Stomach smooth muscle (tissue), 2 donors: ENCODE results near the gene HDAC11.
A peak's percentile ranks its signal among the peaks of the same experiment; 100 is the strongest.
"Not testable (repeated sequence)": the region's sequence is repeated elsewhere in the genome, so short reads cannot be mapped to it uniquely, and the experiment has no call there.

Experiments
- H3K27ac ChIP-seq: one replicate; pipeline ENCODE4 v1.7.0; 2013; ENCODE audit warnings: mild to moderate bottlenecking, low read length, inconsistent platforms
- H3K27me3 ChIP-seq, 2 donors: one replicate each; pipeline ENCODE4 v1.7.0; 2013; ENCODE audit warnings: low read length in 2 of 2; ENCODE audit not compliant: insufficient read depth in 2 of 2, control insufficient read depth in 1 of 2
- H3K36me3 ChIP-seq, 2 donors: one replicate each; pipeline ENCODE4 v1.7.0; 2013; ENCODE audit warnings: low read length in 2 of 2; ENCODE audit not compliant: control insufficient read depth in 2 of 2, insufficient read depth in 2 of 2
- H3K4me1 ChIP-seq: one replicate; pipeline ENCODE4 v1.7.0; 2013; ENCODE audit warnings: low read length; ENCODE audit not compliant: control insufficient read depth, insufficient read depth
- H3K4me3 ChIP-seq, 2 donors: one replicate each; pipeline ENCODE4 v1.7.0; 2013; ENCODE audit warnings: low read length in 2 of 2
- H3K9ac ChIP-seq, 2 donors: one replicate each; pipeline ENCODE4 v1.7.0; 2013; ENCODE audit warnings: low read length in 2 of 2, mild to moderate bottlenecking in 1 of 2
- H3K9me3 ChIP-seq, 2 donors: one replicate each; pipeline ENCODE4 v1.7.0; 2013; ENCODE audit warnings: low read length in 2 of 2; ENCODE audit not compliant: control insufficient read depth in 2 of 2
- donor health status: healthy.
- donor health status: Pancreatic carcinoma.

Gene HDAC11

GRCh38 chr3:13483286-13483685, 3.2 kb downstream of the HDAC11 start:
- Histone ChIP-seq H3K4me3 (no peak overlapping the region), H3K4me1 (peaks cover 30% of the 10 kb centered on the region), H3K27me3 (no peaks in the 10 kb centered on the region), H3K27ac (no peak overlapping the region), H3K9ac (no peak overlapping the region), H3K9me3 (no peaks in the 10 kb centered on the region), H3K36me3 (peaks cover 2 to 7% of the 10 kb centered on the region in 2 donors)

DNA sequence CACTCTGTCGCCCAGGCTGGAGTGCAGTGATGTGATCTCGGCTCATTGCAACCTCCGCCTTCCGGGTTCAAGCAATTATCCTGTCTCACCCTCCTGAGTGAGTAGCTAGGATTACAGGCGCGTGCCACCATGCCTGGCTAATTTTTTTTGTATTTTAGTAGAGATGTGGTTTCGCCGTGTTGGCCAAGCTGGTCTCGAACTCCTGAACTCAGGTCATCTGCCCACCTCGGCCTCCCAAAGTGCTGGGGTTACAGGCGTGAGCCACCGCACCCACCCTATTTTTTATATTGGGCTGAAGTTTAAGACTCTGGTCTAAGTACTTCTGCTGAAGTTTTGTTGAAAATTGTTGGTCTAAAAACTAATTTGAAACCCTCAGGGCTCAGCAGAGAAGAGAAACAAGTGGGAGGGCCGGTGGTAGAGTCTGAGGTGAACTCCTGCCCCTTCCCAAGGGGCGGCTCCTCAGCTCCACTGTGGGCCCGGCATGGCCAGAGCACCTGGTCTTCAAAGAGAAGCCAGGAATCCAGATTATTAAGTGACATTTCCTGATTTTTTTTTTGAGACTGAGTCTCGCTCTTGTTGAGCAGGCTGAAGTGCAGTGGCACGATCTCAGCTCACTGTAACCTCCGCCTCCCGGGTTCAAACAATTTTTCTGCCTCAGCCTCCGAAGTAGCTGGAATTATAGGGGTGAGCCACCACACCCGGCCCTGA, 4.0 kb downstream of the HDAC11 start:
- H3K9me3 ChIP-seq = no peaks in the 10 kb centered on the region
- H3K27me3 ChIP-seq = no peaks in the 10 kb centered on the region
- H3K27ac ChIP-seq = no peak overlapping the region
- H3K36me3 ChIP-seq = peaks cover 2 to 7% of the 10 kb centered on the region in 2 donors
- H3K4me1 ChIP-seq = peaks cover 28% of the 10 kb centered on the region
- no peak overlapping the region for H3K4me3 ChIP-seq
- no peak overlapping the region for H3K9ac ChIP-seq

GRCh38 chr3:13484851-13485590, 4.9 kb downstream of the HDAC11 start:
- H3K4me1 ChIP-seq = peaks cover 22% of the 10 kb centered on the region
- no peaks in the 10 kb centered on the region for H3K9me3 ChIP-seq
- no peak overlapping the region for H3K4me3 ChIP-seq
- no peaks in the 10 kb centered on the region for H3K27me3 ChIP-seq
- H3K9ac ChIP-seq = peak overlapping the region; percentile 23 to 29
- peaks cover 2 to 8% of the 10 kb centered on the region in 2 donors for H3K36me3 ChIP-seq
- H3K27ac ChIP-seq = no peak overlapping the region

- not testable (repeated sequence) for H3K4me3 ChIP-seq, H3K9ac ChIP-seq, H3K36me3 ChIP-seq, H3K27me3 ChIP-seq, H3K27ac ChIP-seq, H3K9me3 ChIP-seq
- H3K4me1 ChIP-seq = peaks cover 17% of the 10 kb centered on the region
These were observed 5.8 kb downstream of the HDAC11 start for GRCh38 chr3:13485630-13486562.

DNA sequence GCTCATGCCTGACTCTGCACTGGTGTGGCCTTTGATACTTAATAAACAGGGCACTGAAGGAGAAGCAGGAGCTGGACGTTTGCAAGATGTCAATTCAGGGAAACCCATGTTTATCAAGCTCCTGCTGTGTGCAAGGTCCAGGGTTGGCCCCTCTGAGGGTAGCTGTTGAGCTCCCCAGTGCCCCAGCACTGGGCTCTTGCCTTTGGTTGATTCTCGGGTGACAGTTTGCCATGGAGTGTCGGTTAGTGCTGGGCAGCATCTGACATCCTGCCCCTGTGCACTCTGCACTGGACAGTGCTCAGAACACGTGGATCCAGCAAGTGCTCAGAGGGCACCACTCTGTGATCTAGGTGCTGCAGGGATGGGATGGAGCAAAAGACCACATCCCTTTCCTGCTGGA, 7.3 kb downstream of the HDAC11 start:
- Histone ChIP-seq H3K9ac (no peak overlapping the region), H3K36me3 (peaks cover 2 to 8% of the 10 kb centered on the region in 2 donors), H3K9me3 (no peaks in the 10 kb centered on the region), H3K27ac (no peak overlapping the region), H3K4me3 (no peak overlapping the region), H3K4me1 (peaks cover 10% of the 10 kb centered on the region), H3K27me3 (no peaks in the 10 kb centered on the region)

- H3K9me3 ChIP-seq = no peaks in the 10 kb centered on the region
- no peak overlapping the region for H3K4me3 ChIP-seq
- H3K4me1 ChIP-seq = peaks cover 11% of the 10 kb centered on the region
- no peak overlapping the region for H3K27ac ChIP-seq
- H3K9ac ChIP-seq = no peak overlapping the region
- H3K36me3 ChIP-seq = peaks cover 2 to 11% of the 10 kb centered on the region in 2 donors
- H3K27me3 ChIP-seq = no peaks in the 10 kb centered on the region
These were observed 11.3 kb downstream of the HDAC11 start for GRCh38 chr3:13491206-13491974.

- Histone ChIP-seq H3K9ac (no peak overlapping the region), H3K36me3 (peaks cover 2 to 11% of the 10 kb centered on the region in 2 donors), H3K4me1 (peaks cover 15% of the 10 kb centered on the region)
These were observed 11.9 kb downstream of the HDAC11 start for GRCh38 chr3:13492048-13492447.

DNA sequence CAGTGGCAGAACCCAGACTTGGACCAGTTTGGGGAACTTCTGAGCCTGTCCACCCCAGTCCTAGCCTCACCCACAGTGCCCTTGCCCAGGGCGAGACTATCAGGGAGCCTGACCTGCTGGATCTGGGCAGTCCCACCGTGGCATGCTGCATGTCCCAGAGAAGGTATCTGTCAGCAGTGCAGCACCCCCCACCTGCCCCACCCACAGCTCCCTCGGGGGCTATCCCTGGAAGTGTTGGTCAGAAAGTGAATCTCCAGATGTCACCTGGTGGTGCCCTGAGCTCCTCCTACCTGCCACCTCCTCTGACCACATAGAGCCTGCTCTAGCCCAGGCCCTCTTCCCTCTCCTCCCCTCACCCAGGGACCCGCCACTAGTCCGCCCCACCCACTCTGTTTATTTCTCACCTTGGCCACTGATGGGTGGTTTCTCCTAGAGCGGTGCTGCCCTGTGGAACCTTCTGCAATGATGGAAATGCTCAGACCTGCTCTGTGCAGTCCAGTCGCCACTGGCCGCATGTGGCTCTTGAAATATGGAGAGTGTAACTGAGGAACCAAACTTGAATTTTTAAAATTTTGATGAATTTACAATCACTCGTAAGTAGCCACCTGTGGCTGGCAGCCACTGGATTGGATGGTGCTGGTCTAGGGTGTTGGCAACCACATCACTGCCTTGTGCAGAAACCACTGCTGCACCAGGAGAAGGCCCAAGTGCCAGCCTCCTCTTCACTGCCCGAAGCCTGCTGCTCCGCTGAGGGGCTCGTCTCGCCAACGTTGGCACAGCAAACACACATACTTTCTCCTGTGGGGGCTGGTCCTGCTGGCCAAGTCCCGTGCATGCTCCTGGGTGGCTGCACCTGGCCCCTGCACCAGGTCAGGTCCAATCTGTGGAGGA, 13.1 kb downstream of the HDAC11 start:
- Histone ChIP-seq H3K9ac (no peak overlapping the region), H3K27me3 (no peaks in the 10 kb centered on the region), H3K4me1 (peaks cover 15% of the 10 kb centered on the region), H3K36me3 (peaks cover 0 to 7% of the 10 kb centered on the region in 2 donors), H3K27ac (no peak overlapping the region), H3K4me3 (no peak overlapping the region), H3K9me3 (no peaks in the 10 kb centered on the region)

More at GRCh38 chr3:13492048-13492447, 11.9 kb downstream of the HDAC11 start:
- Histone ChIP-seq H3K4me3 (no peak overlapping the region), H3K27ac (no peak overlapping the region), H3K27me3 (no peaks in the 10 kb centered on the region), H3K9me3 (no peaks in the 10 kb centered on the region)

- Histone ChIP-seq H3K4me3 (no peak overlapping the region), H3K27ac (no peak overlapping the region), H3K9me3 (no peaks in the 10 kb centered on the region), H3K4me1 (peaks cover 15% of the 10 kb centered on the region), H3K27me3 (no peaks in the 10 kb centered on the region), H3K9ac (no peak overlapping the region), H3K36me3 (peaks cover 0 to 7% of the 10 kb centered on the region in 2 donors)
These were observed 13.8 kb downstream of the HDAC11 start for GRCh38 chr3:13493867-13494441.
